ENCODE data around the gene MAP4K1. TPM values are rescaled to one million over a fixed set of nuclear protein-coding genes. Genes with fewer than 3 reads are reported as not detected.
A peak's percentile ranks its signal among the peaks of the same experiment; 100 is the strongest.

Gene MAP4K1
- total and polyA plus RNA-seq, 2 of the 13 experiments (the other 11 are each of a cell fraction or from before 2014, with no cell fraction given), result 0.24 to 0.89 TPM

DNA sequence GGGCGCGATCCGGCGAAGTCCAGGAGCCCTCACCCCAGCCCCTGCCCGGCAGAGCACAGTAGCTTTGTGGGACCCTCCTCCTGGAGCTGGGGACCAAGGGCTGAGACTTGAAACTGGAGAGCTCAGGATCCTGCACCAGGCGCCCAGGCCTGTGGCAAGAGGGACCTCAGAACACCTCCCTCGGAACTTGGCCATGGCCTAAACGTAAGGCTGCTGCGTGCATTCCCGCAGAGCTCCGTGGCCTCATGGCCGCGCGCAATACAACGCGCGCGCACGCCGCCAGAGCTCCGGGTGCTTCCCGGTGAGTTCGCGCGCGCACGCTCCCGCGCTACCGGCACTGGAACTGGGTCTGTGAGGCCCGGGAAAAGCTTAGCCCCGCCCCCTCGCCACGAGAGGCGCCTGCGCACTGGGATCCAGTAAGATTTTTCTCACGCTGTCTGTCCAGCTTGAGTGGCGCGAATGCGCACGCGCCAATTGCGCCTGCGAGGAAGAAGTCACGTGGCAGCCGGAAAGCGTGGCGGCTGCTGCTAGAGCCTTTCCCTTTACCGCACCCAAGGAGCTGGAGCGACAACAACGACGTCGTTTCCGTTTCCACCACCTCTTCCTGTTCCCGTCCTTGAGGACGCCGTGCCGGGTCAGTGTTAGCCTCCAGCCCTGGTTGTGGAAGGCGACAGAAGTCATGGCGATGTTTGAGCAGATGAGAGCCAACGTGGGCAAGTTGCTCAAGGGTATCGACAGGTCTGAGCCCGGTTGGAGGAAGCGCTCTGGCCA lies 1.0 kb upstream of the MAP4K1 start, which contains the start of gene EIF3K (continued):
- TF ChIP-seq, protein P1, sequence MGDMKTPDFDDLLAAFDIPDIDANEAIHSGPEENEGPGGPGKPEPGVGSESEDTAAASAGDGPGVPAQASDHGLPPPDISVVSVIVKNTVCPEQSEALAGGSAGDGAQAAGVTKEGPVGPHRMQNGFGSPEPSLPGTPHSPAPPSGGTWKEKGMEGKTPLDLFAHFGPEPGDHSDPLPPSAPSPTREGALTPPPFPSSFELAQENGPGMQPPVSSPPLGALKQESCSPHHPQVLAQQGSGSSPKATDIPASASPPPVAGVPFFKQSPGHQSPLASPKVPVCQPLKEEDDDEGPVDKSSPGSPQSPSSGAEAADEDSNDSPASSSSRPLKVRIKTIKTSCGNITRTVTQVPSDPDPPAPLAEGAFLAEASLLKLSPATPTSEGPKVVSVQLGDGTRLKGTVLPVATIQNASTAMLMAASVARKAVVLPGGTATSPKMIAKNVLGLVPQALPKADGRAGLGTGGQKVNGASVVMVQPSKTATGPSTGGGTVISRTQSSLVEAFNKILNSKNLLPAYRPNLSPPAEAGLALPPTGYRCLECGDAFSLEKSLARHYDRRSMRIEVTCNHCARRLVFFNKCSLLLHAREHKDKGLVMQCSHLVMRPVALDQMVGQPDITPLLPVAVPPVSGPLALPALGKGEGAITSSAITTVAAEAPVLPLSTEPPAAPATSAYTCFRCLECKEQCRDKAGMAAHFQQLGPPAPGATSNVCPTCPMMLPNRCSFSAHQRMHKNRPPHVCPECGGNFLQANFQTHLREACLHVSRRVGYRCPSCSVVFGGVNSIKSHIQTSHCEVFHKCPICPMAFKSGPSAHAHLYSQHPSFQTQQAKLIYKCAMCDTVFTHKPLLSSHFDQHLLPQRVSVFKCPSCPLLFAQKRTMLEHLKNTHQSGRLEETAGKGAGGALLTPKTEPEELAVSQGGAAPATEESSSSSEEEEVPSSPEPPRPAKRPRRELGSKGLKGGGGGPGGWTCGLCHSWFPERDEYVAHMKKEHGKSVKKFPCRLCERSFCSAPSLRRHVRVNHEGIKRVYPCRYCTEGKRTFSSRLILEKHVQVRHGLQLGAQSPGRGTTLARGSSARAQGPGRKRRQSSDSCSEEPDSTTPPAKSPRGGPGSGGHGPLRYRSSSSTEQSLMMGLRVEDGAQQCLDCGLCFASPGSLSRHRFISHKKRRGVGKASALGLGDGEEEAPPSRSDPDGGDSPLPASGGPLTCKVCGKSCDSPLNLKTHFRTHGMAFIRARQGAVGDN (CRISPR knock-in tag; IDR thresholded peaks at IDR 0.05), result peak; percentile 92
- TF ChIP-seq, protein P2, sequence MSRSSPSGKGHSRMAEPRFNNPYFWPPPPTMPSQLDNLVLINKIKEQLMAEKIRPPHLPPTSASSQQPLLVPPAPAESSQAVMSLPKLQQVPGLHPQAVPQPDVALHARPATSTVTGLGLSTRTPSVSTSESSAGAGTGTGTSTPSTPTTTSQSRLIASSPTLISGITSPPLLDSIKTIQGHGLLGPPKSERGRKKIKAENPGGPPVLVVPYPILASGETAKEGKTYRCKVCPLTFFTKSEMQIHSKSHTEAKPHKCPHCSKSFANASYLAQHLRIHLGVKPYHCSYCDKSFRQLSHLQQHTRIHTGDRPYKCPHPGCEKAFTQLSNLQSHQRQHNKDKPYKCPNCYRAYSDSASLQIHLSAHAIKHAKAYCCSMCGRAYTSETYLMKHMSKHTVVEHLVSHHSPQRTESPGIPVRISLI (CRISPR knock-in tag; IDR thresholded peaks at IDR 0.05; ENCODE audit: borderline replicate concordance), result no peak
- TF ChIP-seq ZMYM3 (CRISPR knock-in tag; IDR thresholded peaks at IDR 0.05) (no peak), ZNF747 (CRISPR knock-in tag; IDR thresholded peaks at IDR 0.05; ENCODE audit: borderline replicate concordance) (peak; percentile 93), KLF11 (CRISPR knock-in tag; IDR thresholded peaks at IDR 0.05) (no peak), SP5 (CRISPR knock-in tag; IDR thresholded peaks at IDR 0.05; ENCODE audit: borderline replicate concordance, low read depth) (no peak; the same call in 1 of the 2 replicates), ZNF337 (CRISPR knock-in tag; IDR thresholded peaks at IDR 0.05; ENCODE audit: borderline replicate concordance, low read depth) (no peak), ZMYM2 (CRISPR knock-in tag; IDR thresholded peaks at IDR 0.05) (no peak), ZNF556 (CRISPR knock-in tag; IDR thresholded peaks at IDR 0.05; ENCODE audit: borderline replicate concordance) (no peak; the same call in 1 of the 2 replicates), SCMH1 (CRISPR knock-in tag; IDR thresholded peaks at IDR 0.05; ENCODE audit: borderline replicate concordance) (no peak), KLF9 (CRISPR knock-in tag; IDR thresholded peaks at IDR 0.05; ENCODE audit: low read depth) (no peak), U2AF1 (optimal IDR thresholded peaks at IDR 0.05; ENCODE audit: low read depth, low read length) (peak; percentile 65), MIER3 (CRISPR knock-in tag; IDR thresholded peaks at IDR 0.05; ENCODE audit: borderline replicate concordance) (peak; percentile 55; the same call in 1 of the 2 replicates)
- TF ChIP-seq, protein P3, sequence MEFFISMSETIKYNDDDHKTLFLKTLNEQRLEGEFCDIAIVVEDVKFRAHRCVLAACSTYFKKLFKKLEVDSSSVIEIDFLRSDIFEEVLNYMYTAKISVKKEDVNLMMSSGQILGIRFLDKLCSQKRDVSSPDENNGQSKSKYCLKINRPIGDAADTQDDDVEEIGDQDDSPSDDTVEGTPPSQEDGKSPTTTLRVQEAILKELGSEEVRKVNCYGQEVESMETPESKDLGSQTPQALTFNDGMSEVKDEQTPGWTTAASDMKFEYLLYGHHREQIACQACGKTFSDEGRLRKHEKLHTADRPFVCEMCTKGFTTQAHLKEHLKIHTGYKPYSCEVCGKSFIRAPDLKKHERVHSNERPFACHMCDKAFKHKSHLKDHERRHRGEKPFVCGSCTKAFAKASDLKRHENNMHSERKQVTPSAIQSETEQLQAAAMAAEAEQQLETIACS (CRISPR knock-in tag; IDR thresholded peaks at IDR 0.05), result peak; percentile 98
- TF ChIP-seq, protein P4, sequence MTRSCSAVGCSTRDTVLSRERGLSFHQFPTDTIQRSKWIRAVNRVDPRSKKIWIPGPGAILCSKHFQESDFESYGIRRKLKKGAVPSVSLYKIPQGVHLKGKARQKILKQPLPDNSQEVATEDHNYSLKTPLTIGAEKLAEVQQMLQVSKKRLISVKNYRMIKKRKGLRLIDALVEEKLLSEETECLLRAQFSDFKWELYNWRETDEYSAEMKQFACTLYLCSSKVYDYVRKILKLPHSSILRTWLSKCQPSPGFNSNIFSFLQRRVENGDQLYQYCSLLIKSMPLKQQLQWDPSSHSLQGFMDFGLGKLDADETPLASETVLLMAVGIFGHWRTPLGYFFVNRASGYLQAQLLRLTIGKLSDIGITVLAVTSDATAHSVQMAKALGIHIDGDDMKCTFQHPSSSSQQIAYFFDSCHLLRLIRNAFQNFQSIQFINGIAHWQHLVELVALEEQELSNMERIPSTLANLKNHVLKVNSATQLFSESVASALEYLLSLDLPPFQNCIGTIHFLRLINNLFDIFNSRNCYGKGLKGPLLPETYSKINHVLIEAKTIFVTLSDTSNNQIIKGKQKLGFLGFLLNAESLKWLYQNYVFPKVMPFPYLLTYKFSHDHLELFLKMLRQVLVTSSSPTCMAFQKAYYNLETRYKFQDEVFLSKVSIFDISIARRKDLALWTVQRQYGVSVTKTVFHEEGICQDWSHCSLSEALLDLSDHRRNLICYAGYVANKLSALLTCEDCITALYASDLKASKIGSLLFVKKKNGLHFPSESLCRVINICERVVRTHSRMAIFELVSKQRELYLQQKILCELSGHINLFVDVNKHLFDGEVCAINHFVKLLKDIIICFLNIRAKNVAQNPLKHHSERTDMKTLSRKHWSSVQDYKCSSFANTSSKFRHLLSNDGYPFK (CRISPR knock-in tag; IDR thresholded peaks at IDR 0.05; ENCODE audit: borderline replicate concordance), result peak; percentile 86; the same call in 1 of the 2 replicates
- TF ChIP-seq, protein P5, sequence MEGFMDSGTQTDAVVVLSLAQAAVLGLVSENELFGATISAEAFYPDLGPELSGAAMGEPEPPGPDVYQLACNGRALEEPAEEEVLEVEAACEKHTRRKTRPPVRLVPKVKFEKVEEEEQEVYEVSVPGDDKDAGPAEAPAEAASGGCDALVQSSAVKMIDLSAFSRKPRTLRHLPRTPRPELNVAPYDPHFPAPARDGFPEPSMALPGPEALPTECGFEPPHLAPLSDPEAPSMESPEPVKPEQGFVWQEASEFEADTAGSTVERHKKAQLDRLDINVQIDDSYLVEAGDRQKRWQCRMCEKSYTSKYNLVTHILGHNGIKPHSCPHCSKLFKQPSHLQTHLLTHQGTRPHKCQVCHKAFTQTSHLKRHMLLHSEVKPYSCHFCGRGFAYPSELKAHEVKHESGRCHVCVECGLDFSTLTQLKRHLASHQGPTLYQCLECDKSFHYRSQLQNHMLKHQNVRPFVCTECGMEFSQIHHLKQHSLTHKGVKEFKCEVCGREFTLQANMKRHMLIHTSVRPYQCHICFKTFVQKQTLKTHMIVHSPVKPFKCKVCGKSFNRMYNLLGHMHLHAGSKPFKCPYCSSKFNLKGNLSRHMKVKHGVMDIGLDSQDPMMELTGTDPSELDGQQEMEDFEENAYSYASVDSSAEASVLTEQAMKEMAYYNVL (CRISPR knock-in tag; IDR thresholded peaks at IDR 0.05; ENCODE audit: borderline replicate concordance), result no peak

Data from HepG2 (cell line).